Neuronal stem cell (in vitro differentiated cells): ENCODE results near the gene ADAMTS17.

Source experiments
- DNase-seq: peaks from one replicate; pipeline ENCODE4 v3.0.0-alpha.2; 2013; ENCODE audit warnings: low spot score
- H2AFZ ChIP-seq: one replicate; pipeline ENCODE4 v1.6.1; 2013; ENCODE audit warnings: mild to moderate bottlenecking, low read length, inconsistent platforms
- H2AK5ac ChIP-seq: 2 replicates; pipeline ENCODE4 v1.6.1; 2013; ENCODE audit warnings: low read depth, mild to moderate bottlenecking, inconsistent platforms, low read length, moderate library complexity, mixed read lengths
- H2BK120ac ChIP-seq: 2 replicates; pipeline ENCODE4 v1.6.1; 2013; ENCODE audit warnings: low read depth, mild to moderate bottlenecking, inconsistent platforms, low read length, moderate library complexity, mixed read lengths
- H2BK12ac ChIP-seq: one replicate; pipeline ENCODE4 v1.6.1; 2013; ENCODE audit warnings: low read length, inconsistent platforms
- H2BK15ac ChIP-seq: 2 replicates; pipeline ENCODE4 v1.6.1; 2013; ENCODE audit warnings: mild to moderate bottlenecking, low read length, inconsistent platforms, mixed read lengths
- H2BK5ac ChIP-seq: one replicate; pipeline ENCODE4 v1.6.1; 2013; ENCODE audit warnings: inconsistent platforms, mild to moderate bottlenecking, low read length, moderate library complexity
- H3K14ac ChIP-seq: one replicate; pipeline ENCODE4 v1.6.1; 2013; ENCODE audit warnings: low read length, inconsistent platforms
- H3K18ac ChIP-seq: 2 replicates; pipeline ENCODE4 v1.6.1; 2013; ENCODE audit warnings: low read length, inconsistent platforms
- H3K23ac ChIP-seq: 2 replicates; pipeline ENCODE4 v1.6.1; 2013; ENCODE audit warnings: low read depth, mild to moderate bottlenecking, mixed read lengths, low read length, inconsistent platforms; ENCODE audit not compliant: poor library complexity
- H3K27ac ChIP-seq: replicated peaks from 3 replicates; pipeline ENCODE4 v1.5.1; 2013; ENCODE audit warnings: low read length, inconsistent platforms
- H3K27me3 ChIP-seq, 3 experiments: 2 replicates each; pipeline ENCODE4 v1.6.1; 2013; ENCODE audit warnings: low read length in 3 of 3, mild to moderate bottlenecking in 2 of 3, inconsistent platforms in 1 of 3, low read depth in 1 of 3, mixed read lengths in 1 of 3, moderate library complexity in 1 of 3; ENCODE audit not compliant: control insufficient read depth in 3 of 3, insufficient read depth in 3 of 3
- H3K36me3 ChIP-seq, 2 donors: replicated peaks in 1 of 2; 2 replicates each; pipeline ENCODE4 v1.6.1; 2013; ENCODE audit warnings: low read length in 2 of 2; ENCODE audit not compliant: control insufficient read depth in 2 of 2, insufficient read depth in 2 of 2
- H3K4ac ChIP-seq: 2 replicates; pipeline ENCODE4 v1.6.1; 2013; ENCODE audit warnings: inconsistent platforms, mild to moderate bottlenecking, low read length, moderate library complexity
- H3K4me1 ChIP-seq, 2 donors: 1 replicate in 1 of 2; 2 replicates in 1 of 2; pipeline ENCODE4 v1.6.1; 2013; ENCODE audit warnings: low read length in 2 of 2, low read depth in 1 of 2; ENCODE audit not compliant: control insufficient read depth in 2 of 2, insufficient read depth in 1 of 2
- H3K4me2 ChIP-seq: one replicate; pipeline ENCODE4 v1.6.1; 2013; ENCODE audit warnings: mild to moderate bottlenecking, low read length, inconsistent platforms; ENCODE audit not compliant: insufficient read depth, poor library complexity, severe bottlenecking
- H3K4me3 ChIP-seq, 2 donors: 2 replicates each; pipeline ENCODE4 v1.5.1; 2013; ENCODE audit warnings: low read length in 2 of 2, mild to moderate bottlenecking in 2 of 2, inconsistent platforms in 1 of 2, moderate library complexity in 1 of 2
- H3K79me1 ChIP-seq: one replicate; pipeline ENCODE4 v1.6.1; 2013; ENCODE audit warnings: low read depth, mild to moderate bottlenecking, inconsistent platforms, low read length, moderate library complexity
- H3K9ac ChIP-seq: one replicate; pipeline ENCODE4 v1.6.1; 2013; ENCODE audit warnings: mild to moderate bottlenecking, low read depth, low read length, inconsistent platforms; ENCODE audit not compliant: poor library complexity
- H3K9me3 ChIP-seq, 2 donors: replicated peaks in 1 of 2; 2 replicates each; pipeline versions ENCODE3 to v1.6.1; 2013; ENCODE audit warnings: low read length in 2 of 2, mild to moderate bottlenecking in 2 of 2, inconsistent platforms in 1 of 2, low read depth in 1 of 2, mixed read lengths in 1 of 2, moderate library complexity in 1 of 2; ENCODE audit not compliant: control insufficient read depth in 2 of 2, insufficient read depth in 1 of 2
- H4K8ac ChIP-seq: one replicate; pipeline ENCODE4 v1.6.1; 2013; ENCODE audit warnings: low read depth, mild to moderate bottlenecking, inconsistent platforms, low read length, moderate library complexity
- H4K91ac ChIP-seq: one replicate; pipeline ENCODE4 v1.6.1; 2013; ENCODE audit warnings: low read length, low read depth, mild to moderate bottlenecking, inconsistent platforms; ENCODE audit not compliant: poor library complexity
- WGBS, 2 donors: extraction: QIAGEN DNeasy Blood & Tissue Kit; methylation state at CpG; one replicate each; pipeline ENCODE4 v1.1.7; 2013; ENCODE audit warnings: missing lambda C conversion rate in 2 of 2, mixed read lengths in 1 of 2; ENCODE audit not compliant: insufficient read length in 2 of 2, insufficient replicate concordance in 1 of 2; ENCODE audit errors: extremely low coverage in 2 of 2; 5-methylcytosine and 5-hydroxymethylcytosine counted together

The ADAMTS17 gene

DNA sequence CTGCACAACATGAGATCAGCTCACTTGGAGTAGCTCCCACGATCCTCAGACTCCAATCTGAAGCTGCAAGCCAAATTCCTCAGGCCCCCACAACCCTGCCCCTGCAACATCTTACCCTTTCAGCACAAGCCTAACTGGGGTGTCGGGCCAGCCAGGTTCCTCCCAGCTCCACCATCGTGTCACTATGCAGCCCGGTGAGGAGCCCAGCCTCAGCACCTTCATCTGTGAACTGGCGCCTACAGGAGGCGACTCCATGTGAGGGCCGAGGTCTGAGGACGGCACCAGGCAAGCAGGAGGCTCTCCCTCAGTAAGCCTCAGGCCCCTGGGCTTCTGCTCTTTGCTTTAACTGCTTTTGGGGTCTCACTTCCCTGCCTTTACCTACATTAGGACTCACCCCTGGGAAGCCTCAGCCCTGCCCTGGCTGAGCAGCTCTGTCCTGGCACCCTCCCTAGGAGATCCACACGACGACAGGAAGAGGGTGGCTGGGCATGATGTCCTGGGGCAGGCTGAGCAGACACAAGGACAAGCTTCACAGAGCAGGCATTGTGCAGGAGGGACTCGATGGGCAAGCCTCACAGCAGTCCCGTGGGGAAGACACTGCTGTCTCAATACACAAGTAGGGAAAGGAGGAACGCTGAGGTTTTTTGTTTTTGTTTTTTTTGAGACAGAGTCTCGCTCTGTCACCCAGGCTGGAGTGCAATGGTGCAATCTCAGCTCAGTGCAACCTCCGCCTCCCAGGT, 104.6 kb downstream of the ADAMTS17 start:
- no peak overlapping the region for H3K4me2 ChIP-seq
- DNase-seq = no peak
- peak overlapping the region; percentile 59 for H3K14ac ChIP-seq
- no peak overlapping the region for H2BK120ac ChIP-seq
- H3K4me3 ChIP-seq = no peak overlapping the region
- H3K23ac ChIP-seq = no peak overlapping the region
- no peak overlapping the region for H4K8ac ChIP-seq
- H2BK12ac ChIP-seq = no peak overlapping the region
- H3K9ac ChIP-seq = no peak overlapping the region
- H3K4ac ChIP-seq = no peak overlapping the region
- H3K27ac ChIP-seq = no peak overlapping the region
- H3K9me3 ChIP-seq = peaks cover 0 to 3% of the 10 kb centered on the region in 2 donors
- H3K18ac ChIP-seq = peak overlapping the region; percentile 15
- H2BK15ac ChIP-seq = no peak overlapping the region
- H3K79me1 ChIP-seq = no peaks in the 10 kb centered on the region
- H2AFZ ChIP-seq = no peak overlapping the region
- peaks cover 0 to 4% of the 10 kb centered on the region in 2 donors for H3K4me1 ChIP-seq
- H2BK5ac ChIP-seq = no peak overlapping the region
- H3K27me3 ChIP-seq = no peaks in the 10 kb centered on the region
- H2AK5ac ChIP-seq = peak overlapping the region; percentile 38
- WGBS, 2 donors = no CpG with 5 or more reads among the region's 15 CpGs
- no peaks in the 10 kb centered on the region for H3K36me3 ChIP-seq
- peak overlapping the region; percentile 49 for H4K91ac ChIP-seq

- H3K27ac ChIP-seq = no peak overlapping the region
- no peak overlapping the region for H2AFZ ChIP-seq
- H4K8ac ChIP-seq = no peak overlapping the region
- no peak overlapping the region for H3K4me2 ChIP-seq
- no peak overlapping the region for H2BK15ac ChIP-seq
- H2BK12ac ChIP-seq = no peak overlapping the region
- no peak overlapping the region for H4K91ac ChIP-seq
- WGBS, 2 donors = no CpG with 5 or more reads among the region's 15 CpGs
- no peak overlapping the region for H3K4me3 ChIP-seq
- no peaks in the 10 kb centered on the region for H3K36me3 ChIP-seq
- no peak overlapping the region for H2BK120ac ChIP-seq
- no peak overlapping the region for H3K9ac ChIP-seq
- no peak overlapping the region for H3K14ac ChIP-seq
- H3K18ac ChIP-seq = no peak overlapping the region
- no peaks in the 10 kb centered on the region for H3K79me1 ChIP-seq
- H3K9me3 ChIP-seq = peaks cover 0 to 1% of the 10 kb centered on the region in 2 donors
- no peak overlapping the region for H3K23ac ChIP-seq
- no peak overlapping the region for H3K4ac ChIP-seq
- no peak overlapping the region for H2AK5ac ChIP-seq
- no peaks in the 10 kb centered on the region for H3K4me1 ChIP-seq
- no peak for DNase-seq
- no peaks in the 10 kb centered on the region for H3K27me3 ChIP-seq
- H2BK5ac ChIP-seq = no peak overlapping the region
Observed at GRCh38 chr15:100235030-100235617, 106.7 kb downstream of the ADAMTS17 start.

DNA sequence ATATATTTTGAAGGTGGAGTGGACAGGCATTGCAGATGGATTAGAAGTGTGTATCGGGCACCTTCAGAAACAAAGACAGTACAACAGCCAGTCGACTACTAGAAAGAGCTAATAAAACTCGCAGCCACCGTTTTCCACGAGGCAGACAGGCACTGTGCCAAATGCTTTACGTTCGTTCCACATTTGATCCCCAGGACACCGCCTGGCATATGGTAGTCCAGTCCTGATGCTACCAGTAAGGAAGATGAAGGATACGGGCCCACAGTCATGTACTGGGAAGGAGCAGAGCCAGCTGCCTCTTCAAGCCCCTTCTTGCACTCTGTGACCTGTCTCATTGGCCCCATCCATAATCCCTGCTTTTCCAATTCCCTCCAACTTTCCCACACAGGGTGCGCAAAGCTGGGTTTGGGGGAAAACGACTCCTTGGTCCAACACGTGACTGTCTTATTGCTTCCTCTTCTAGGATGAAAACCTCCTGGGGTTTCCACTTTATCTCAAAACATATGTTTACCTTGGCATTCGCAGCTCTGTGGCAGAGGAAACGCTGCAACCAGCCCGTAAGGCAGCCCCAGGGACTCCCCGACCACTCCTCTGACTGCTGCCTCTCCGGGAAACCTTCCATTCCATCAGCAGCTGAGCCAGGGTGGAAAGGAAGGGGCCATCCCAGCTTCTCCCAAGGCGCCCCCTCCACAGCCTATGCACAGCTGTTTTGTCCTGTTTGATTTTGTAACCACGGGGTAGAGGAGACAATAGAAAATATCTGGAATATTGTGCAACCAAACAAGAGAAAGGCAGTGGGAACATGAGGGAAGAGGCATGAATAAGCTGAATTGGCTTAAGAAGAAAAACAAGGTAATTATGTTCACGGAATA, 107.4 kb downstream of the ADAMTS17 start:
- Histone ChIP-seq H3K9me3 (no peaks in the 10 kb centered on the region), H2BK5ac (no peak overlapping the region), H4K91ac (no peak overlapping the region), H3K27me3 (no peaks in the 10 kb centered on the region), H3K23ac (no peak overlapping the region), H2BK120ac (no peak overlapping the region), H3K4me1 (no peaks in the 10 kb centered on the region), H3K79me1 (no peaks in the 10 kb centered on the region), H3K14ac (no peak overlapping the region), H4K8ac (no peak overlapping the region), H3K9ac (no peak overlapping the region), H2BK12ac (no peak overlapping the region), H3K18ac (no peak overlapping the region), H2BK15ac (no peak overlapping the region), H2AK5ac (no peak overlapping the region), H3K36me3 (no peaks in the 10 kb centered on the region), H3K4me3 (no peak overlapping the region), H3K4ac (no peak overlapping the region), H2AFZ (no peak overlapping the region), H3K4me2 (no peak overlapping the region), H3K27ac (no peak overlapping the region)
- WGBS, 2 donors = no CpG with 5 or more reads among the region's 20 CpGs
- no peak for DNase-seq

GRCh38 chr15:100230784-100231183, 111.0 kb downstream of the ADAMTS17 start:
- Histone ChIP-seq H4K91ac (no peak overlapping the region), H3K9me3 (no peaks in the 10 kb centered on the region), H4K8ac (no peak overlapping the region), H2AFZ (no peak overlapping the region), H3K4me2 (no peak overlapping the region), H3K4me1 (no peaks in the 10 kb centered on the region), H2BK5ac (no peak overlapping the region), H2AK5ac (no peak overlapping the region), H2BK120ac (no peak overlapping the region), H3K9ac (no peak overlapping the region), H3K36me3 (no peaks in the 10 kb centered on the region), H3K23ac (no peak overlapping the region), H2BK15ac (no peak overlapping the region), H3K4me3 (no peak overlapping the region), H3K4ac (no peak overlapping the region), H2BK12ac (no peak overlapping the region), H3K79me1 (peaks cover 2% of the 10 kb centered on the region), H3K27ac (no peak overlapping the region), H3K27me3 (no peaks in the 10 kb centered on the region), H3K18ac (no peak overlapping the region), H3K14ac (no peak overlapping the region)
- no CpG with 5 or more reads among the region's 4 CpGs for WGBS, 2 donors
- DNase-seq = no peak
